Aorta (tissue), 5 donors: ENCODE data around the gene STX10. TPM values are rescaled to one million over a fixed set of nuclear protein-coding genes. Genes with fewer than 3 reads are reported as not detected.
A peak's percentile ranks its signal among the peaks of the same experiment; 100 is the strongest.

Experiments
- ATAC-seq: fragments of 200-7000 bp; cut with Tn5 transposase; one replicate; pipeline ENCODE4 v1.9.1; 2022; ENCODE audit warnings: moderate library complexity; ENCODE audit not compliant: low FRiP score
- DNase-seq, 2 donors: peaks; one replicate each; pipeline ENCODE4 v3.0.0-alpha.2; 2020
- H3K27ac ChIP-seq, 2 donors: one replicate each; pipeline ENCODE4 v1.5.1; 2013; ENCODE audit warnings: low read length in 2 of 2, mild to moderate bottlenecking in 2 of 2, moderate library complexity in 2 of 2, control low read depth in 1 of 2, inconsistent platforms in 1 of 2, low read depth in 1 of 2
- H3K27me3 ChIP-seq, 2 donors: one replicate each; pipeline ENCODE4 v1.6.1; 2013; ENCODE audit warnings: control low read depth in 1 of 2, low read length in 1 of 2, mild to moderate bottlenecking in 1 of 2, moderate library complexity in 1 of 2; ENCODE audit not compliant: insufficient read depth in 2 of 2, control insufficient read depth in 1 of 2
- H3K36me3 ChIP-seq, 2 donors: one replicate each; pipeline ENCODE4 v1.6.1; 2013; ENCODE audit warnings: control low read depth in 1 of 2, low read length in 1 of 2, mild to moderate bottlenecking in 1 of 2; ENCODE audit not compliant: insufficient read depth in 2 of 2, control insufficient read depth in 1 of 2
- H3K4me1 ChIP-seq, 2 donors: one replicate each; pipeline ENCODE4 v1.6.1; 2013; ENCODE audit warnings: low read length in 2 of 2, control low read depth in 1 of 2, mild to moderate bottlenecking in 1 of 2, moderate library complexity in 1 of 2; ENCODE audit not compliant: insufficient read depth in 2 of 2, control insufficient read depth in 1 of 2
- H3K4me3 ChIP-seq, 2 donors: one replicate each; pipeline ENCODE4 v1.5.1; 2013; ENCODE audit warnings: low read length in 2 of 2, control low read depth in 1 of 2, mild to moderate bottlenecking in 1 of 2
- H3K9me3 ChIP-seq: one replicate; pipeline ENCODE4 v1.6.1; 2013; ENCODE audit warnings: mild to moderate bottlenecking, low read length; ENCODE audit not compliant: control insufficient read depth
- WGBS, 2 donors: extraction: QIAGEN DNeasy Blood & Tissue Kit; methylation state at CpG; one replicate each; pipeline ENCODE4 v1.1.7; 2013; 5-methylcytosine and 5-hydroxymethylcytosine counted together
- intact Hi-C, 2 donors: fragments of 100-400 bp; cut with DNase I; formaldehyde crosslinking; loops; one replicate each; pipeline versions ENCODE4 v1.14.2 to v1.15.0; 2022
- polyA plus RNA-seq, 2 donors: library from polyadenylated mRNA; stranded (reverse); fragments of 200-250 nt; gene quantifications; one replicate each; pipeline ENCODE4 v1.2.3, GENCODE V29; 2013
- total RNA-seq, 2 donors: library from RNA; stranded (reverse); fragmentation: NEBNext Ultra II Directional; extraction: Animal tissue kit (Norgen Biotek cat#: 25700); gene quantifications; one replicate each; pipeline ENCODE4 v1.2.1, GENCODE V29; 2021
- donor health status: healthy with polysubstance abuse.
- donor health status: Bipolar disorder and iron deficiency.
- donor health status: DM: no; HTN: no; CAD: no.
- donor health status: DM: no; HTN: no; CAD: no.
- donor health status: DM: yes; HTN: yes; CAD: no.

Gene STX10
- total and polyA plus RNA-seq, 4 donors = 33.0 to 105 (median 58.9) TPM

GRCh38 chr19:13102416-13102665, 47.8 kb downstream of the STX10 start:
- Histone ChIP-seq H3K4me1 (no peaks in the 10 kb centered on the region), H3K9me3 (no peaks in the 10 kb centered on the region), H3K36me3 (no peaks in the 10 kb centered on the region), H3K27me3 (no peaks in the 10 kb centered on the region), H3K27ac (peak overlapping the region in 1 of 2 donors; percentile 49), H3K4me3 (peak overlapping the region in 1 of 2 donors; percentile 21)
- intact Hi-C loops = no loop called here
- DNase-seq (peak in 1 of 2 donors; percentile 86), ATAC-seq (no peak)
- WGBS, 2 donors = 1 to 2% methylated on average over 7 of the region's 7 CpGs

GRCh38 chr19:13101590-13102415, 48.4 kb downstream of the STX10 start:
- intact Hi-C loops = no loop called here
- ATAC-seq (no peak), DNase-seq (no peak)
- Histone ChIP-seq H3K36me3 (no peaks in the 10 kb centered on the region), H3K9me3 (no peaks in the 10 kb centered on the region), H3K27ac (no peak overlapping the region), H3K27me3 (no peaks in the 10 kb centered on the region), H3K4me3 (no peak overlapping the region), H3K4me1 (no peaks in the 10 kb centered on the region)
- WGBS, 2 donors = 57 to 61% methylated on average over 7 of the region's 7 CpGs

- Histone ChIP-seq H3K4me3 (no peak overlapping the region), H3K27me3 (no peaks in the 10 kb centered on the region), H3K9me3 (no peaks in the 10 kb centered on the region), H3K27ac (no peak overlapping the region), H3K4me1 (no peaks in the 10 kb centered on the region), H3K36me3 (no peaks in the 10 kb centered on the region)
- intact Hi-C loops = no loop called here
- no peak for ATAC-seq
- WGBS, 2 donors = 68 to 69% methylated on average over 14 to 18 of the region's 18 CpGs
- DNase-seq = no peak
Measured at GRCh38 chr19:13100841-13101589, 49.2 kb downstream of the STX10 start.

- 70% methylated on average over 12 of the region's 12 CpGs for WGBS, 2 donors
- no peak for ATAC-seq
- Histone ChIP-seq H3K27me3 (no peaks in the 10 kb centered on the region), H3K9me3 (no peaks in the 10 kb centered on the region), H3K4me1 (no peaks in the 10 kb centered on the region), H3K4me3 (no peak overlapping the region), H3K36me3 (no peaks in the 10 kb centered on the region), H3K27ac (no peak overlapping the region)
- intact Hi-C loops = no loop called here
- no peak for DNase-seq
Measured at GRCh38 chr19:13100031-13100588, 50.1 kb downstream of the STX10 start.

- ATAC-seq (no peak), DNase-seq (peak; percentile 88 to 89)
- Histone ChIP-seq H3K4me1 (no peaks in the 10 kb centered on the region), H3K36me3 (no peaks in the 10 kb centered on the region), H3K9me3 (no peaks in the 10 kb centered on the region), H3K27me3 (no peaks in the 10 kb centered on the region), H3K27ac (peak overlapping the region in 1 of 2 donors; percentile 12), H3K4me3 (no peak overlapping the region)
- intact Hi-C loops = no loop called here
- 76 to 80% methylated on average over 72 to 77 of the region's 77 CpGs for WGBS, 2 donors
Measured at GRCh38 chr19:13099073-13099999, 50.8 kb downstream of the STX10 start.

- intact Hi-C loops = no loop called here
- Histone ChIP-seq H3K9me3 (no peaks in the 10 kb centered on the region), H3K36me3 (no peaks in the 10 kb centered on the region), H3K27ac (no peak overlapping the region), H3K4me3 (no peak overlapping the region), H3K27me3 (no peaks in the 10 kb centered on the region), H3K4me1 (no peaks in the 10 kb centered on the region)
- ATAC-seq = no peak
- 47 to 51% methylated on average over 52 to 58 of the region's 58 CpGs for WGBS, 2 donors
- peak in 1 of 2 donors; percentile 63 for DNase-seq
Measured at GRCh38 chr19:13098277-13099072, 51.7 kb downstream of the STX10 start.

GRCh38 chr19:13097463-13098258, 52.5 kb downstream of the STX10 start:
- Histone ChIP-seq H3K4me1 (no peaks in the 10 kb centered on the region), H3K36me3 (no peaks in the 10 kb centered on the region), H3K4me3 (no peak overlapping the region), H3K27me3 (no peaks in the 10 kb centered on the region), H3K27ac (no peak overlapping the region), H3K9me3 (no peaks in the 10 kb centered on the region)
- intact Hi-C loops = no loop called here
- DNase-seq (peak; percentile 82 to 88), ATAC-seq (peak; percentile 1)
- WGBS, 2 donors = 21 to 24% methylated on average over 45 to 69 of the region's 69 CpGs
